Inflammatory macrophage treated with lipopolysaccharide for 4 hours (primary cell): ENCODE measurements around the gene ANKS4B.
"Not testable (repeated sequence)": the region's sequence is repeated elsewhere in the genome, so short reads cannot be mapped to it uniquely, and the experiment has no call there.

Experiments used
- DNase-seq: peaks from one replicate; pipeline ENCODE4 v3.0.0-alpha.2; 2020

ANKS4B gene, protein sequence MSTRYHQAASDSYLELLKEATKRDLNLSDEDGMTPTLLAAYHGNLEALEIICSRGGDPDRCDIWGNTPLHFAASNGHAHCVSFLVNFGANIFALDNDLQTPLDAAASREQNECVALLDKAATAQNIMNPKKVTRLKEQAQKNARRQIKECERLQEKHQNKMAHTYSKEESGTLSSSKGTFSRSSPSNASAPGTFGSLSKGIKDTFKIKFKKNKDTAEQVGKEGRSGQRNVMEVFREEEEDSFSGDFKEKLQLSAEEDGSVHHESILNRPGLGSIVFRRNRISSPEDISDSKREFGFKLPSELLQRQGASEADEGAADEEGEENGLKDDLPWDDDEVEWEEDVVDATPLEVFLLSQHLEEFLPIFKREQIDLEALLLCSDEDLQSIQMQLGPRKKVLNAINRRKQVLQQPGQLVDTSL

DNA sequence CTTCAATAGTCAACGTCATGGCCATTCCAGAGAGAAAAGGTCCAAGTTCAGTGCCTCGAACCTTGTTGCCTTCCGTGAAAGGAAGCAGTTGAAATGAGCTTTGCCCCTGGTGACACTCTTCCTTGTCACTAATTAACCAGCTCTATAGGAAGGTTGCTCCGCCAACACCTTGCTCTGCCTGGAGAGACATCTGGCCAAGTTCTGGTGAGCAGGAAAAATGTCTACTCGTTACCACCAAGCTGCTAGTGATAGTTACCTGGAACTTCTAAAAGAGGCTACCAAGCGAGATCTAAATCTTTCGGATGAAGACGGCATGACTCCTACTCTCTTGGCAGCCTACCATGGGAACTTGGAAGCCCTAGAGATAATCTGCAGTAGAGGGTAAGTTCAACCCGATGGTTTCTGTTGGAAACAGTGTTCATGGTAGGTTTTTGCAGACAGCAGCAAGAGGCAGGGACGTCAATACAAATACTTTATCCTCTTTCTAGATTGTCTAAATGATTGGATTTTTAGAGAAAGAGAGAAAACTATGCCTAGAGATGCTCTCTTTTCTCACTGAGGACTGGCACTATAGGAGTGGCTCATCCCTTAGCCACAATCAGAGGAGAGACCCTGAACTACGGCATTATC, at the start of gene ANKS4B:
Gene ANKS4B (plus strand): TSS at position 179 of the 630 bp plus-strand sequence. CDS start 39 bp downstream, at position 218.
- DNase-seq, result no peak

DNA sequence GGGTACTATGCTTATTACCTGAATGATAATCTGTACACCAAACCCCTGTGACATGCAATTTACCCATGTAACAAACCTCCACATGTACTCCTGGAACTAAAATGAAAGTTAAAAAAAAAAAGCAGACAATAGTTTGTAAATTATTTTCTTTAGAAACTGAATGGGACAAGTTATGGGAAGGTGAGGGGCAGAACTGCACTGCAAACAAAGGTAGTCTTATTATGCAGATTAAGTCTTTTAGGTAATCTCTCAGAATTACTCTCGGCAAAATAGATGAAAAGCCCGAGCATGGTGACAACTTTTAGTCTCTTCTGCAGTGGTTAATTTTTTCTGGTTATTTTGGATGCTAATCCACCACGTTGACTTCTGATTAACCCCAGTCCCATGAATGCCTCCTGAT, 49.5 kb upstream of the ANKS4B start:
- DNase-seq, result no peak

DNA sequence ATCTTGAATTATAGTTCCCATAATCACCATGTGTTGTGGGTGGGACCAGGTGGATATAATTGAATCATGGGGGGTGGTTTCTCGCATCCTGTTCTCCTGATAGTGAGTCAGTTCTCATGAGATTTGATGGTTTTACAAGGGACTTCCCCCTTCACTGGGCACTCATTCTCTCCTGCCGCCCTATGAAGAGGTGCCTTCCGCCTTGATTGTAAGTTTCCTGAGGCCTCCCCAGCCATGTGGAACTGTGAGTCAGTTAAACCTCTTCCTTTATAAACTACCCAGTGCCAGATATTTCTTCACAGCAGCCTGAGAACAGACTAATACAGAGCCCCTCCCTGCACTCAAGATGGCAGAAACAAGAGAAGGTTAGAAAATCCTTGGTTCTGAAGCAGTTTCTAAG, 48.7 kb upstream of the ANKS4B start:
- peak; percentile 24 for DNase-seq

DNA sequence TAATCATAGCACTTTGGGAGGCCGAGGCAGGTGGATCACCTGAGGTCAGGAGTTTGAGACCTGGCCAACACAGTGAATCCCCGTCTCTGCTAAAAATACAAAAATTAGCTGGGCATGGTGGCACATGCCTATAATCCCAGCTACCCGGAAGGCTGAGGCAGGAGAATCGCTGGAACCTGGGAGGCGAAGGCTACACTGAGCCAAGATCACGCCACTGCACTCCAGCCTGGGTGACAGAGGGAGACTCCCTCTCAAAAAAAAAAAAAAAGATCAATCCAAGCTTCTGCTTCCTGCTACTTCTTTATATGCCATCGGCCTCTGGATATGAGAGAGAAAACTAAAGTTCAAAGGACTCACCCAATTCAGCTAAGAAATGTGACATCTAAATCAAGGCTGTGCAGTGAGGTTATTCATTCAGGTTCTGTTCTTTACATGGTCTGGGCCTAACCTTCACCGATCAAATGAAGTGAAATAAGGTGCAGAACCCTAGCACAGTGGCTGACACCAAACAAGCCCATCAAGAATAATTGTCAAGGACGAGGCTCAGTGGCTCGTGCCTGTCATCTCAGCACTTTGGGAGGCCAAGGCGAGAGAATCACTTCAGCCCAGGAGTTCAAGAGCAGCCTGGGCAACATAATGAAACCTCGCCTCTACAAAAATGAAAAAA, 47.7 kb upstream of the ANKS4B start:
- DNase-seq, result no peak

DNA sequence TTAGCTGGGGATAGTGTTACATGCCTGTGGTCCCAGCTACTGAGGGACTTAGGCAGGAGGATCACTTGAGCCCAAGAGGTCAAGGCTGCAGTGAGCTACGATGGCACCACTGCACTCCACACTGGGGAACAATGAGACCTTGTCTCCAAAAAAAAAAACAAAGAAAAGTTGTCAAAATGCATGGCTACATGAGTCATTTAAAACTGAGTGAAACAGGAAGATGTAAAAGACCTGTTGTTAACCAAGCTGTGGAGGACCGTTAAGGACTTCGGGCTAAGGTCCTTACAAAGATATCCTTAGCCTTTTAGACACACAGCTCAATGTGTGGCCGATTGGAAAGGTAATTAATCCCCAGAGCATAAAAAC, 47.2 kb upstream of the ANKS4B start:
- no peak for DNase-seq

DNA sequence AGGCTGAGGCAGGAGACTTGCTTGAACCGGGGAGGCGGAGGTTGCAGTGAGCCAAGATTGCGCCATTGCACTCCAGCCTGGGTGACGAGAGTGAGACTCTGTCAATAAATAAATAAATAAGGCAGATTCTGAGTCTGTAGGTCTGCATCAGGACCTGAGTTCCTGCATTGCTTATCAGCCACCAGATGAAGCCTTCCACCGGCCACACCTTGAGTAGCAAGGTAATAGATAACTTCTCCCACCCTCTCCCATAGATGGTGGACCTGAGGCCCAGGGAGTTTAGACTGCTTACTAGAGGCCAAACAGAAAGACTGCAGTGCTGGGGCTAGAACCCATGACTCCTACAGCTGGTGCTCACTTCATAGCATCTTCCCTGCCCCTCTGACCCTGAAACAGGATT, 44.2 kb upstream of the ANKS4B start:
- DNase-seq, result no peak

DNA sequence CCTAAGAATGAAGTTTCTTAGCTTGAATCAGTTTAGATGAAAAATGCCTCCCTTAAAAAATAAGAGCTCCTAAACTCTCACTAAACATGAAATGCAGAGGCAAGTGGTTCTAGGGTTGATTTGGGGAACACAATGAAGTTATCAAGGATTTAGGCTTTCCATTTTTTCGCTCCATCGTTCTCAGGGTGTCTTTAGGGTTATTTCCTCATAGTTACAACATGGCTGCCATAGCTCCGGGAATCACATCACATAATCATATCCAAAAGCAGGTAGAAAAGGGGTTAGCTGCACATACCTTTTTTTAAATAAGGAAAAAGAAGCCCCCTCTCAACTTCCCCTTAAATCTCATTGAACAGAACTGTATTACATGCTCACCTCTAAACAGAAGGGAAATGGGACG, 43.5 kb upstream of the ANKS4B start:
- no peak for DNase-seq

DNA sequence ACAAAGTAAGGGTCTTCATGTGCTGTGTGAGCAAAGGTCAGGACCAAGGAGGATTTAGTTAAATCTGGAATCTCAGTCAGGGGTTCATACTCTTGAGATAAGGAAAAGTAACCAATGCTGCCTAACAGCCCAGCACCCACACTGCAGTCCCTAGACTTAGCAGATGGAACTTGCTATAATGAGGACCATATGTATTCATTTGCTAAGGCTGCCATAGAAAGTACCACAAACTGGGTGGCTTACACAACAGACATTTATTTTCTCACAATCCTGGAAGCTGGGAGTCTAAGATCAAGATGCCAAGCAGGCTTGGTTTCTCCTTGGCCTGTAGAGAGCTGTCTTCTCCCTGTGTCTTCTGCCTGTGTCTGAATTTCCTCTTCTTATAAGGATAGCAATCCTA, 42.9 kb upstream of the ANKS4B start:
- DNase-seq, result no peak

DNA sequence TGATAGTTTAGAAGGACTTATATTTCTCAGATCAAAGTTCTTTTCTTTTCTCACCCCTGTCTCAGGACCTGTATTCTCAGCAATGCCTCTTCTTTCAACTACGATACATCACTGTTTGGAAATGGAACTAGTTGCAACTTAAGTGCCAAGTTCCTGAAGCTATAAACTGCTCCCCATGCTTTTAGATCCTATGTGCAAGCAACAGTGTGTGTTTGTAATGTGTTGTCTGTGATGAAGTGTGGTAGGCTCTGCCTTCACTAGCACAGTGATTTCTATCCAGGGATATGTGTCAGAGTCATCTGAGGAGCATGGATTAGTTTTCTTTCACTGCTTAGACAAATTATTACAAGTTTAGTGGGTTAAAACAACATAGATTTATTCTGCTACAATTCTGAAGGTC, 40.5 kb upstream of the ANKS4B start:
- DNase-seq, result no peak

DNA sequence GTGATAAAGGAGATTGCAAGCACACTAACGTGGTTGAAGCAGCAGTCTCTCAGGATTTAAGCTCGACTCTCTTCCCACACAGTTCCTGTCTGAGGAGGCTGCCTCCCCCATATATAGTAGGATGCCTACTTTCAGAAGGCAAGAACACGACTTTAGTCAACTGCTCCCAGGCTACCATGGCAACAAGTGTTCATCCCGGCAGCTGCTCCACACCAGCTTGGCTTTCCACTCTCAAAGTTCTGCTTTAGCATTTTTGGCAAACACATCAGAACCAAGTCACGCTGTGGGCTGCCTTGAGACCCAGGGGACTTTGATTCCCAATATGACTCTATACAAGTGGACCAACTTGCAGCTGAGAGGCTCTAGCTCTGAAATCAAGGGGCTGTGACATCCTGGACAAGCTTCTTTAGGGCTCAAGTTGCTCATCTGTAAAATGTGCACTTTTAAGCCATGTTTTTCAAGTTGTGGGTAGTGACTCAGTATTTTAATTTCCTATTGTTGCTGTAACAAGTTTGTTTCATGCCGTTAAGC, 38.7 kb upstream of the ANKS4B start:
- DNase-seq, result no peak

DNA sequence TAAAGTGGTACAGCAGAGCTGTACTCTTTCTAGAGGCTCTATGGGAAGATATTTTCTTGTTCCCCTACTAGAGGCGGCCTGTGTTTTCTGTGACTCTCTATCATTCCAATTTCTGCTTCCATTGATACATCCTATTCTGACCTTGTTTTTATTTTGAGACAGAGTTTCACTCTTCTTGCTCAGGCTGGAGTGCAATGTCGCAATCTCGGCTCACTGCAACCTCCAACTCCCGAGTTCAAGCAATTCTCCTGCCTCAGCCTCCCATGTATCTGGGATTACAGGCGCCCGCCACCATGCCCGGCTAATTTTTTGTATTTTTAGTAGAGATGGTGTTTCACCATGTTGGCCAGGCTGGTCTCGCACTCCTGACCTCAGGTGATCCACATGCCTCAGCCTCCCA, 38.2 kb upstream of the ANKS4B start:
- not testable (repeated sequence) for DNase-seq

DNA sequence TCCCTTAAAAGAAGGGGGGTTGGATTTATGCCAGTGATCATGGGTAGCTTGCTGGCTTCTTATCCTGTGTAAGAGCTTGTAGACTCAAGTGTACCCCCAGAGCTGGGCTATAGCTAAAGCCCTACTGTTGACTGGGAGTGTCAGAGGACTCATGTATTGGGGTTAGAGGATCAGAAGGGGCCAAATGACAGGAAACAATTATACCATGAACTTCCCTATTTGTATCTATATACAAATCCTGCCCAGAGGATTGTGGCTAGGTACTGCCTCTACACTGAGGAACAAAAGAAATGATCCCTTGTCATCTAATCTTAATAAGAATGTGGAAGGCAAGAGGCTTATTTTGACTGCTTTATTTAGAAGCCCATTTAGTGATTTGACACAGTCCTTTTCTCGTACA, 36.4 kb upstream of the ANKS4B start:
- no peak for DNase-seq

DNA sequence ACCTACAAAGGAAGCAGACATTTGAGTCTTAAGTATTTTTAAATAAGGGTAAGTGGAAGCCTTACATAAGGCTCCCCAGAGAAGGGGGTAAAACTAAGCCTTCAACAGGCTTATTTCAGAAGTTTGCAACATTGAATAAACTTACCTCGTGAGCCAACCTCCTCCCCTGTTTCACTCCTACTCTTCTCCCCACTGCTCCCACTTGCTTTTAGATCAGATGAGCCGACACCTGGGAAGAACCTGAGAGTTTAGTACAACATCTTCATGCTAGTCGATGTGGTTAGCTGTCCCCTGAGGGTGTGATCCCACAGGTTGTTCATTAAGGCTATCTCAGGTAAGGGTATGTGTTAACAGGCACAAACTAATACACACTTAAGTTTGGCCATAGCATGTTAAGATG, 35.9 kb upstream of the ANKS4B start:
- DNase-seq, result no peak

DNA sequence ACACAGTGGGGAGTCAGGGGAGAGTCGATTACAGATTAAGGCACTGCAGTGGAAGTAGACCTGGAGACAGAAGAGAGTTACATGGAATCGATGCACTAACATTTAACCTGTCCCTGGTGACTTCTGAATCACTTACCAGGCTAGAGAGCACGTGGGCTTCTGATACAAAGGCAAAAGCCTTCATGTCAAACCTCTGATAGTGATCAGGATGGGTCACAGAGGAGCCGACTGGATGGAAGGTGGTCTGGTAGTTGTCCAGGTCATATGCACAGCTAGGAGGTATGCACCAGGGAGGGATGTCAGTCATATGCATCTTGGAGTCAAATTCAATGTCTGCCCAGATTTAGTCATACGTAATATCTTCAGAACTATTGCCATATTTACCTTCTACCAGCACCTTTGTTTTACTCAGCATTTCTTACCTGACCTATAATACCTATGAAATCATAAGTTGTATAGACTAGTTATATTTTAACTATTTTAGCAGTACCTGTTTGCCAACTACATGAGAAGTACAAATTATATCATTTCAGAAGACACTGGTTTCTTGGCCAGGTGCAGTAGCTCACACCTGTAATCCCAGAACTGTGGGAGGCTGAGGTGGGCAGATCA, 33.8 kb upstream of the ANKS4B start:
- DNase-seq, result no peak

DNA sequence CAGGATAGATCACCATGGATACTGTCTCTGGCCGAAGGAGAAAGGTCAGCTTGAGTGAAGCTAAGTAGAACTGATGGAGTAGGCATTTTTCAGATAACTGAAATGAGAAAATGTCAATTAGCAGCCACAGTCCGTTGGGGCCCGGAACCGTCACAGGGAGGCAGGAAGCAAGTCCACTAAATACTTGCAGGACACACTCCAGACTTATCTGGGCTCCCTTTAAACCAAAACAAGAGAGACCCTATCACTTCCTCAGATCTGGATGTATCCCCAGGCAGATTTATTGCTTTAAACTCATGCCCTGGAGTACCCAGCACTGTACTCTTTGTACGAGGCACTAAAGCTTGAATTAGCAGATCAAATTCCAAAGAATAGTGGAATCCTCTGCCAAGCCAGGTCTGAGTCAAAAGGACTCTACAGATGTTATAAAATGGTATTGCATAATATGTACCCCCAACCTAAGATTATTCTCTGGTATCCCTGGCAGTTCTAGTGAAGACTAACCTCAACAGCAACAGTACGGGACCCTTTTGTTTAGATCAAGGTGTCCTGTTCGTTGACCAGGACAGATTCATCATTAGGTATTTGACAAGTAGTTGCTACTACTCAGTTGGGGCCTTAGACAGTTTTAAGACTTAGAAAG, 30.2 kb upstream of the ANKS4B start:
- DNase-seq, result no peak

DNA sequence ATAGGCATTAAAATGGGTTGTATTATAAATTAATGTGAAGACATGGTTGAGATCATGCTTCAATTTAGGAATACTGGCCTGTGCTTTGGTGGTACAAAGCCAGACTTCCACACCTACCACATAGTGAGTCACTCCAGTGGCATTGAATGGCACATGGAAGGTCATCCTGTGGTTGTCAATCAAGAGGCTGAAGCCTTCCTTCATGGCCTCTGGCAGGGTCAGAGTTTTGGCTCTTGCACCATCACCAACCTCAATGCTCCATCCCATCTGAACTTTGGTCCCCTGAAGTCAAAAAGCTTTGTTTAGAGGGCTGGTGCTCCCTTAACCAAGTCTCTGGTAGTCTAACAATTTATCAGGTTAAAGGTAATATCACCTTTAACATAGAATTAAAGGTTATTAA, 28.2 kb upstream of the ANKS4B start:
- no peak for DNase-seq

DNA sequence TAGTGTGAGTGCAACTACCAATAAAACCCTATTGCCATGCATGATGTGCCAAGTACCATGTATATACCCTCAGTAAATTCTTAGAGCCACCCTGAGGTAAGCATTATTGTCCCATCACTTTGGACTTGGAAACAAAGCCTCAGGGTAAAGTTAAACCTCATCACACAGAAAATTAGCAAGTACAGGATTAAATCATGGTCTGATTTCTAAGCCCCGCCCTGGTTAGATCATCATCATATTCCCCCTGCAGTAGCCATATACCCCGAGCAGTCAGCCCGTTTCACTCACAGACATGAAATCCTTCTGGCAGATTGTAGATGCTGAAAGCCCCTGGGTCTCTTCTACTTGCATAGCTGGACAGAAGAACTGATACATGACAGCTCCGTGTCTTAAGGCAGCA, 26.9 kb upstream of the ANKS4B start:
- DNase-seq, result no peak

DNA sequence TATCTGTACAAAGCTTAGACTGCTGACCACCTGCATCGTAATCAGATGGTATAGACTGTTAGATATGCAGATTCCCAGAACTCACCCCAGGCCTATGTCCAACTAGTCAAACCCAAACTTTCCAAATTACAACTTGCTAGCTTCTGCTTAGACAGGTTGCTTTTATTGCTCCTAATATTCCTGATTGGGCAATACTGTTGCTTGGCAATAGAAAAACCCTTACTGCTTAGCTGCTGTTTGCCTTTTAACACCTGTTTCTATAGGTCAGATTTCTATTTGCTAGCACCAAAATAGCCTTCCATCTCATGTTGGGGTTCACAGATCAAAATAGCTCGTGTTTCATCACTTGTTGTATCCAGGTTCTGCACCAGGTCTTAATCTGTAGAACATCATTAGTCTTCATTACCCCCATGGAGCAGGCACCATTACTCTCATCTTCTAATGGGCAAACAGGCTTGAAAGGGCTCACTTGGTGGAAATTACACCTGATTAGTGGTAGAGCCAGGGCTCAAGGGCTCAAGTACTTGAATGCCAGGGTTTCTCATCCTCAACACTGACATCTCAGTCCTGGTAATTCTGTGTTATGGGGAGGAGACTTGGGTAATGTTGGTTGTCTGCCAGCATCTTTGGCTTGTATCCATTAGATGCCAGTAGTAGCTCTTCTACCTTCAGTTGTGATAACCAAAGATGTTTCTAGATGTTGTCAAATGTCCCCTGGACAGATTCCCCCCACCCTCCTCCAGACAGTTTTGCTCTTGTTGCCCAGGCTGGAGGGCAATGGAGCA, 24.9 kb upstream of the ANKS4B start:
- no peak for DNase-seq

DNA sequence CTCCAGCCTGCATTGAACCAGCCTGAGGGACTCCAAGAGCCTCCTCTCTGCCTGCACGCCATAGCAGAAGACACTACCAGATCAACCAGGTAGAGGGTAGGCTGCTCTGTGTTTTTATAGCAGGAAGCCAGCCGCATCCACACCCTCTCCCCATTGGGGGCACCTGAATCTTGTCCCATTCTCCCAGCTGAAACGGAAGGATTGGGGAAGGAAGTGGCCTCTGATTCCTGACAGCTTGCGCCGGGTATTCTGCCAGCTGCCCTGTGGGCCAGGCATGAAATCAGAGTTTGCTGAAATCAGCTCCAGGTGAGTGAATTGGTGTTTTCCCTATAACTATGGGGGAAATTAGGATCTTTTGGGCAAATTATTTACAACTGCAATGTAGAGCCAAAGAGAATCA, 22.0 kb upstream of the ANKS4B start, which contains the start of gene ZP2:
Gene ZP2 (minus strand): TSS at position 89 of the 400 bp plus-strand sequence. CDS start 27 bp downstream, at position 62.
- no peak for DNase-seq

DNA sequence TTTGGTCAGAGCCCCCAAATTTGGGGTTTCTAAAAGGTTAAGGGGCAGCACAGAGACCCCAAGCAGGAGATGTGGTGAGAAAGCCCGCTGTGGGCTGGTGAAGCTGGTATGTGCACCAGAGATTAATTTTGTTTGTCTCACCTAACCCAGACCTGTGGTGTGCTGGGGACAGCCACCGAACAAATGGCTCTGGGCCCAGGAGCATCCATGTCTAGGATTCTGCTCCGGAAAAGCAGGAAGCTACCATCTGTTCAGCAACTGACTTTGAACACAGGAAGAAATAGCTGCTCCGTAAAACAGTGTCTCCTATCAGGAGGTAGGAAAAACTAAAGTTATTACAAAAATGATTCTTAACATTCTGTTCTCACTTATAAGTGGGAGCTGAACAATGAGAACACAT, 19.4 kb upstream of the ANKS4B start:
- no peak for DNase-seq

DNA sequence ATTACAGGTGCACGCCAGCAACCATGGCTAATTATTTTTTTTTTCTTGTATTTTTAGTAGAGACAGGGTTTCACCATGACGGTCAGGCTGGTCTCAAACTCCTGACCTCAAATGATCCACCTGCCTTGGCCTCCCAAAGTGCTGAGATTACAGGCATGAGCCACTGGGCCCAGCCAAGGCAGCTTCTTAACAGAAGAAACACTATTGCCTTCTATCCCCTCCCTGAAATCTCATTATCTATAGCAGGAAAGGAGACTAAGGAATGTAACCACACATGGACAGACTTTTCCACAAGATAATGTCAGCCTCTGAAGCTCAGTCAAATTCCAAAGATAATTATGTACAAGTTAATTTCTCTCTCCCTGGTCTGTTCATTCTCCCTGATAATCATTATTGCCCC, 16.4 kb upstream of the ANKS4B start:
- no peak for DNase-seq

DNA sequence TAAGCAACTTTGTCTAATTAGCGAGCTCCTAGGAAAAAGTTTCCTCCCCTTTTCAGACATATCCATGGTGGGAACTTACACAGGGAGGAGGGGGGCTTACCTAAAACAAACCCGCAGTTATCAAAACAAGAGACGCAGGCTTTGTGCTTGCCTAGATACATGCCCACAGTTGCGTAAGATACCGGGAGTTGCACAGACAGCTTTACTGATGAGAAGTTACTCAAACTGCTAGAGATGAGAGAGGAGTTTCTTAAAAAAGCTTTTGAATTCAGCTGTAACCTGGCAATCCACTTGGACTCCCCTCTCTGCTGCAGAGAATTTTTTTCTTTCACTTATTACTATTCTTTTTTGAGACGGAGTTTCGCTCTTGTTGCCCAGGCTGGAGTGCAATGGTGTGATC, 15.3 kb upstream of the ANKS4B start:
- no peak for DNase-seq
